Spleen (tissue), 7 donors: ENCODE results near the gene VCL.

Experiments used
- CTCF ChIP-seq, 11 experiments: fragments of 200-600 bp in 7 of 11; fragments of 450-650 bp in 4 of 11; sonication (generic) in 4 of 11; IDR thresholded peaks in 8 of 11; conservative IDR thresholded peaks in 3 of 11; 1 replicate in 7 of 11; 2 replicates in 4 of 11; pipeline versions ENCODE4 v1.4.0 to v1.8.0; 2016 to 2021; ENCODE audit warnings: antibody characterized with exemption in 11 of 11, inconsistent platforms in 4 of 11, mild to moderate bottlenecking in 1 of 11
- POLR2A ChIP-seq, 3 donors: fragments of 450-650 bp; IDR thresholded peaks; one replicate each; pipeline ENCODE4 v1.5.1; 2017; ENCODE audit warnings: antibody characterized with exemption in 3 of 3, mild to moderate bottlenecking in 1 of 3
- POLR2AphosphoS5 ChIP-seq, 3 donors: sonication (generic); formaldehyde crosslinking; IDR thresholded peaks; one replicate each; pipeline ENCODE4 v1.5.1; 2017; ENCODE audit warnings: antibody characterized with exemption in 3 of 3
- donor health status: DM: no; HTN: no; CAD: no; lungs with moderate emphysema.
- donor health status: DM: no; HTN: no; CAD: no.
- donor health status: DM: no; HTN: no; CAD: no.

DNA sequence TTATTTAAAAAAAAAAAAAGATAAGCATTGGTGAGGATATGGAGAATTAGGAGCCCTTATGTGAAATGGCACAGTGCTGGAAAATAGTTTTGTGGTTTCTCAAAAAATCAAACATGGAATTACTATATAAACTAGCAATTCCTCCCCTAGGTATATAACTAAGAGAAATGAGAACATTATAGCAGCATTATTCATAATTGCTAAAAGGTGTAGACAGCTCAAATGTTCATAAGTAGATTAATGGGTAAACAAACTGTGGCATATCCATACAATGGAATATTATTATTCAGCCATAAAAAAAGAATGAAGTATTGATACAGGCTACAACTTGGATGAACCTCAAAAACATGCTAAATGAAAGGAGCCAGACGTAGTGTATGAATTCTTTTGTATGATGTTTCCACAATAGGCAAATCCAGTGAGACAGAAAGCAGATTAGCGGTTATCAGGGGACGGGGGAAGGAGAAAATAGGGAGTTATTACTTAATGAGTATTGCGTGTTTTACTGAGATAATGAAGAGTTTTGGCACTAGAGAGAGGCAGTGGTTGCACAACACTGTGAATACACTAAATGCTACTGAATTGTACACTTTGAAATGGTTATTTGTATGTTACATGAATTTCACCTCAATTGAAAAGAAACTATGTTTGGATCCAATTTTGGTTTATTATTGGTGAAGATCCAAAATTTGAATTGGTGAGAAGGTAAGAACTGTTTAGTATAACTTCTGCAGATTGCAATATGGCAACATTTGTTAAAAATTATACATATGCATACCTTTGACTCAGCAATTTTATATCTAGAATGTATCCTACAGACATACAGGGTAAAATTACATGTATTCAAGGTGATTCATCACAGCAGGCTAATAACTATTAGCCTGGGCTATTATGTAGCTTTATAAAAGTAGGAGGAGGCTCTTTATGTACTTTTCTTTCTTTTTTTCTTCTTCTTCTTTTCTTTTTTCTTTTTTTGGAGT is 69.7 kb downstream of the VCL start:
- TF ChIP-seq CTCF (IDR thresholded peaks at IDR 0.05 in 8 of 11, conservative IDR thresholded peaks at IDR 0.05 in 3 of 11) (no peak), POLR2A (IDR thresholded peaks at IDR 0.05) (no peak), POLR2AphosphoS5 (IDR thresholded peaks at IDR 0.05) (no peak)
